GM18519 (cell line): ENCODE data around the gene NCKAP1.
"Not testable (repeated sequence)": the region's sequence is repeated elsewhere in the genome, so short reads cannot be mapped to it uniquely, and the experiment has no call there.

Source experiments
- ATAC-seq: cut with Tn5 transposase; IDR thresholded peaks from one replicate; pipeline ENCODE4 v1.9.1; 2021; ENCODE audit warnings: mild to moderate bottlenecking, moderate library complexity; ENCODE audit not compliant: unreplicated experiment, low FRiP score

Gene NCKAP1

GRCh38 chr2:183009249-183009899 lies 28.9 kb downstream of the NCKAP1 start:
- no peak for ATAC-seq

GRCh38 chr2:183001948-183002347 lies 36.3 kb downstream of the NCKAP1 start:
- ATAC-seq: no peak

- ATAC-seq: no peak
Observed at GRCh38 chr2:183000846-183001245, 37.4 kb downstream of the NCKAP1 start.

GRCh38 chr2:182999348-183000028 lies 38.8 kb downstream of the NCKAP1 start:
- ATAC-seq: no peak

- ATAC-seq: no peak
Observed at GRCh38 chr2:182994228-182994912, 43.9 kb downstream of the NCKAP1 start.

- no peak for ATAC-seq
Observed at GRCh38 chr2:182982941-182983340, 55.3 kb downstream of the NCKAP1 start.

- not testable (repeated sequence) for ATAC-seq
Observed at GRCh38 chr2:182981475-182981874, 56.8 kb downstream of the NCKAP1 start.

GRCh38 chr2:182980652-182981051 lies 57.6 kb downstream of the NCKAP1 start:
- ATAC-seq: no peak

GRCh38 chr2:182980115-182980514 lies 58.1 kb downstream of the NCKAP1 start:
- ATAC-seq: peak; percentile 85

- no peak for ATAC-seq
Observed at GRCh38 chr2:182977463-182977862, 60.8 kb downstream of the NCKAP1 start.

- no peak for ATAC-seq
Observed at GRCh38 chr2:182973441-182974352, 64.6 kb downstream of the NCKAP1 start.

- no peak for ATAC-seq
Observed at GRCh38 chr2:182972548-182972942, 65.7 kb downstream of the NCKAP1 start.

- no peak for ATAC-seq
Observed at GRCh38 chr2:182971820-182972547, 66.3 kb downstream of the NCKAP1 start.

GRCh38 chr2:182970486-182970885 lies 67.8 kb downstream of the NCKAP1 start:
- no peak for ATAC-seq

- no peak for ATAC-seq
Observed at GRCh38 chr2:182968493-182968892, 69.8 kb downstream of the NCKAP1 start.

- ATAC-seq: not testable (repeated sequence)
Observed at GRCh38 chr2:182966356-182966755, 71.9 kb downstream of the NCKAP1 start.

- ATAC-seq: no peak
Observed at GRCh38 chr2:182962641-182963040, 75.6 kb downstream of the NCKAP1 start.

- ATAC-seq: not testable (repeated sequence)
Observed at GRCh38 chr2:182960869-182961268, 77.4 kb downstream of the NCKAP1 start.

GRCh38 chr2:182954789-182955188 lies 83.5 kb downstream of the NCKAP1 start:
- no peak for ATAC-seq
